MM.1S (cell line): ENCODE data around the gene LIN37.

ENCODE experiments used
- DNase-seq: peaks from one replicate; pipeline ENCODE4 v3.0.0-alpha.2; 2015
- H2AFZ ChIP-seq: fragments of 300-600 bp; sonication (generic); 2 replicates; pipeline ENCODE4 v1.6.0; 2016; ENCODE audit warnings: antibody characterized with exemption, low read length
- H3F3A ChIP-seq: fragments of 300-600 bp; sonication (generic); 2 replicates; pipeline ENCODE4 v1.6.1; 2016; ENCODE audit warnings: mild to moderate bottlenecking, antibody characterized with exemption, low read length, moderate library complexity, mixed read lengths; ENCODE audit not compliant: insufficient read depth
- H3K27ac ChIP-seq: fragments of 300-600 bp; sonication (generic); 2 replicates; pipeline ENCODE4 v1.5.1; 2016; ENCODE audit warnings: mild to moderate bottlenecking, low read length
- H3K27me3 ChIP-seq: fragments of 300-600 bp; sonication (generic); replicated peaks from 2 replicates; pipeline ENCODE4 v1.6.0; 2016; ENCODE audit warnings: low read length; ENCODE audit not compliant: insufficient read depth
- H3K36me3 ChIP-seq: fragments of 300-600 bp; sonication (generic); replicated peaks from 2 replicates; pipeline ENCODE4 v1.6.1; 2016; ENCODE audit warnings: mild to moderate bottlenecking, low read length, mixed read lengths; ENCODE audit not compliant: insufficient read depth
- H3K4me1 ChIP-seq: fragments of 300-600 bp; sonication (generic); 2 replicates; pipeline ENCODE4 v1.6.1; 2016; ENCODE audit warnings: low read length, mixed read lengths
- H3K4me2 ChIP-seq: fragments of 300-600 bp; sonication (generic); 2 replicates; pipeline ENCODE4 v1.6.0; 2016; ENCODE audit warnings: low read depth, low read length
- H3K4me3 ChIP-seq: fragments of 300-600 bp; sonication (generic); 2 replicates; pipeline ENCODE4 v1.5.1; 2016; ENCODE audit warnings: low read length, mixed read lengths
- H3K79me2 ChIP-seq: fragments of 300-600 bp; sonication (generic); 2 replicates; pipeline ENCODE4 v1.6.1; 2016; ENCODE audit warnings: mixed run types, low read length, mixed read lengths
- H3K9ac ChIP-seq: fragments of 300-600 bp; sonication (generic); 2 replicates; pipeline ENCODE4 v1.6.1; 2016; ENCODE audit warnings: low read length, mixed read lengths
- H3K9me2 ChIP-seq: fragments of 300-600 bp; sonication (generic); replicated peaks from 2 replicates; pipeline ENCODE4 v1.6.1; 2016; ENCODE audit warnings: mild to moderate bottlenecking, low read length, mixed read lengths; ENCODE audit not compliant: insufficient read depth
- H3K9me3 ChIP-seq: fragments of 300-600 bp; sonication (generic); replicated peaks from 2 replicates; pipeline ENCODE4 v1.6.1; 2016; ENCODE audit warnings: mild to moderate bottlenecking, low read length, mixed read lengths; ENCODE audit not compliant: insufficient read depth
- H4K20me1 ChIP-seq: fragments of 300-600 bp; sonication (generic); 2 replicates; pipeline ENCODE4 v1.6.1; 2016; ENCODE audit warnings: mild to moderate bottlenecking, low read length, moderate library complexity, mixed read lengths; ENCODE audit not compliant: insufficient read depth
- EZH2 ChIP-seq: fragments of 300-600 bp; sonication (generic); optimal IDR thresholded peaks from 2 replicates; pipeline ENCODE3; 2017; ENCODE audit warnings: low read depth, mild to moderate bottlenecking, antibody characterized with exemption, low read length, mixed read lengths
- EZH2phosphoT487 ChIP-seq: fragments of 300-600 bp; sonication (generic); IDR thresholded peaks from 2 replicates; pipeline ENCODE4 v1.6.1; 2018; ENCODE audit warnings: antibody characterized with exemption, low read length
- TF ChIP-seq, protein P1 (sequence below): fragments of 300-600 bp; sonication (generic); IDR thresholded peaks from 2 replicates; pipeline ENCODE4 v1.5.1; 2016; ENCODE audit warnings: antibody characterized with exemption, low read length, mixed read lengths

LIN37 gene

DNA sequence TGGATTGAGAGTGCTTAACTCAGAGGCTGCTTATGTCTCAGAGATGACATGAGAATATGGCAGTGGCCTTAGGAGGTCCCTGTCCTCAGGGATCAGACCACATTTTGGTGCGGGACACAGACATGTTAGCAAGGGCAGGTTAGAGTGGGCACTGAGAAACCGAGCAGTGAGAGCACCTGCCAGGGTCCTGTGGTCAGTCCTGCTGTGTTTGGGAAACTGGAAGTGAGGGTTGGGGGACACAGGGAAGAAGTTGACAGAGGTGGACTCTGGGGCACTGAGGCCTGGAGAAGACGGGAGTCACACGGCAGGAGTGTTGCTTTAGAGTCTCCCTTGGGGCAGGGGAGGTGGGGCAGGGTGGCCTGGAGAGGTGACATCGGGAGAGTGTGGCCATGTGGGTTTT lies 13.5 kb upstream of the LIN37 start:
- H3K9ac ChIP-seq = no peak overlapping the region
- H3K9me3 ChIP-seq = no peaks in the 10 kb centered on the region
- no peak overlapping the region for H3K27ac ChIP-seq
- H3K4me1 ChIP-seq = no peaks in the 10 kb centered on the region
- no peak overlapping the region for H2AFZ ChIP-seq
- DNase-seq = no peak
- TF ChIP-seq EZH2phosphoT487 (no peak), EZH2 (no peak)
- TF ChIP-seq, protein P1, sequence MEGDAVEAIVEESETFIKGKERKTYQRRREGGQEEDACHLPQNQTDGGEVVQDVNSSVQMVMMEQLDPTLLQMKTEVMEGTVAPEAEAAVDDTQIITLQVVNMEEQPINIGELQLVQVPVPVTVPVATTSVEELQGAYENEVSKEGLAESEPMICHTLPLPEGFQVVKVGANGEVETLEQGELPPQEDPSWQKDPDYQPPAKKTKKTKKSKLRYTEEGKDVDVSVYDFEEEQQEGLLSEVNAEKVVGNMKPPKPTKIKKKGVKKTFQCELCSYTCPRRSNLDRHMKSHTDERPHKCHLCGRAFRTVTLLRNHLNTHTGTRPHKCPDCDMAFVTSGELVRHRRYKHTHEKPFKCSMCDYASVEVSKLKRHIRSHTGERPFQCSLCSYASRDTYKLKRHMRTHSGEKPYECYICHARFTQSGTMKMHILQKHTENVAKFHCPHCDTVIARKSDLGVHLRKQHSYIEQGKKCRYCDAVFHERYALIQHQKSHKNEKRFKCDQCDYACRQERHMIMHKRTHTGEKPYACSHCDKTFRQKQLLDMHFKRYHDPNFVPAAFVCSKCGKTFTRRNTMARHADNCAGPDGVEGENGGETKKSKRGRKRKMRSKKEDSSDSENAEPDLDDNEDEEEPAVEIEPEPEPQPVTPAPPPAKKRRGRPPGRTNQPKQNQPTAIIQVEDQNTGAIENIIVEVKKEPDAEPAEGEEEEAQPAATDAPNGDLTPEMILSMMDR = no peak
- H3K27me3 ChIP-seq = no peaks in the 10 kb centered on the region
- H3F3A ChIP-seq = 0 out of 2 replicates have a peak, but pooled peaks cover 5% of the 10 kb centered on the region
- H3K4me3 ChIP-seq = no peak overlapping the region
- no peaks in the 10 kb centered on the region for H4K20me1 ChIP-seq
- H3K36me3 ChIP-seq = 0 out of 2 replicates have a peak, but pooled peaks cover 5% of the 10 kb centered on the region
- no peaks in the 10 kb centered on the region for H3K9me2 ChIP-seq
- no peak overlapping the region for H3K4me2 ChIP-seq
- no peaks in the 10 kb centered on the region for H3K79me2 ChIP-seq

DNA sequence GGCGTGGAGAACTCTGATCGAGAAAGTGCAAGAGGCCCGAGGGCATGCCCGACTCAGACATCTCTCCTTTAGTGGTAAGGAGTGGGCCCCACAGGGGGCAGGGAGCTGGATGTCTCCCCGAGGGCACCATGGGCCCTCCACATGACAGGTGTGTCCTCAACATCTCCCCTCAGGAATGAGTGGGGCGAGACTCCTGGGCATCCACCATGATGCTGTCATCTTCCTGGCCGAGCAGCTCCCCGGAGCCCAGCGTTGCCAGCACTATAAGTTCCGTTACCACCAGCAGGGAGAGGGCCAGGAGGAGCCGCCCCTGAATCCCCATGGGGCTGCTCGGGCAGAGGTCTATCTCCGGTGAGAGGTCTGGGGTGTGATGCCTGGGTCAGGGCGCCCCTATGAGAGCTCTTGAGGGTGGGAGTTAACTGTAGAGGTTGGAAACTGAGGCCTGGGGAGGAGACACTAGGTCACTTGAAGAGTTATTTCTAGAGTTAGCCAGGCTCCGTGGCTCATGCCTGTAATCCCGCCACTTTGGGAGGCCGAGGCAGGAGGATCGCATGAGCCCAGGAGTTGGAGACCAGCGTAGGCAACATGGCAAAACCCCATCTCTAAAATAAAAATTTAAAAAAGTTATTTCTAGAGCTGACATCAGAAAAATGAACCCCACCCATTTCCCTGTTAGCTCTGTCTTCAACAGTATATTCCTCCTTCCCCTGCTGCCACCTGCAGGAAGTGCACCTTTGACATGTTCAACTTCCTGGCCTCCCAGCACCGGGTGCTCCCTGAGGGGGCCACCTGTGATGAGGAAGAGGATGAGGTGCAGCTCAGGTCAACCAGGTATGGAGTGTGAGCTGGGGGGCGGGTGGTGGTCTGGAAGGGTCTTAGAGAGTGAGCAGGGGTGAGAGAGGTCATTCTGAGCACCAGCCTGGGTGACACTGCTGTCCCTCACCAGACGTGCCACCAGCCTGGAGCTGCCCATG lies 11.2 kb upstream of the LIN37 start:
- H3K4me1 ChIP-seq = 0 out of 2 replicates have a peak, but pooled peaks cover 3% of the 10 kb centered on the region
- no peak overlapping the region for H3K4me3 ChIP-seq
- no peak overlapping the region for H2AFZ ChIP-seq
- H3K9me3 ChIP-seq = no peaks in the 10 kb centered on the region
- H3K36me3 ChIP-seq = 0 out of 2 replicates have a peak, but pooled peaks cover 5% of the 10 kb centered on the region
- H3K79me2 ChIP-seq = no peaks in the 10 kb centered on the region
- no peaks in the 10 kb centered on the region for H3K27me3 ChIP-seq
- TF ChIP-seq, protein P1 = peak; percentile 16
- no peak for TF ChIP-seq EZH2phosphoT487
- TF ChIP-seq EZH2 = no peak
- no peaks in the 10 kb centered on the region for H3K9me2 ChIP-seq
- DNase-seq = no peak
- H3F3A ChIP-seq = peaks cover 19% of the 10 kb centered on the region; the same call in 1 of the 2 replicates
- no peak overlapping the region for H3K4me2 ChIP-seq
- no peak overlapping the region for H3K9ac ChIP-seq
- H3K27ac ChIP-seq = no peak overlapping the region
- no peaks in the 10 kb centered on the region for H4K20me1 ChIP-seq

DNA sequence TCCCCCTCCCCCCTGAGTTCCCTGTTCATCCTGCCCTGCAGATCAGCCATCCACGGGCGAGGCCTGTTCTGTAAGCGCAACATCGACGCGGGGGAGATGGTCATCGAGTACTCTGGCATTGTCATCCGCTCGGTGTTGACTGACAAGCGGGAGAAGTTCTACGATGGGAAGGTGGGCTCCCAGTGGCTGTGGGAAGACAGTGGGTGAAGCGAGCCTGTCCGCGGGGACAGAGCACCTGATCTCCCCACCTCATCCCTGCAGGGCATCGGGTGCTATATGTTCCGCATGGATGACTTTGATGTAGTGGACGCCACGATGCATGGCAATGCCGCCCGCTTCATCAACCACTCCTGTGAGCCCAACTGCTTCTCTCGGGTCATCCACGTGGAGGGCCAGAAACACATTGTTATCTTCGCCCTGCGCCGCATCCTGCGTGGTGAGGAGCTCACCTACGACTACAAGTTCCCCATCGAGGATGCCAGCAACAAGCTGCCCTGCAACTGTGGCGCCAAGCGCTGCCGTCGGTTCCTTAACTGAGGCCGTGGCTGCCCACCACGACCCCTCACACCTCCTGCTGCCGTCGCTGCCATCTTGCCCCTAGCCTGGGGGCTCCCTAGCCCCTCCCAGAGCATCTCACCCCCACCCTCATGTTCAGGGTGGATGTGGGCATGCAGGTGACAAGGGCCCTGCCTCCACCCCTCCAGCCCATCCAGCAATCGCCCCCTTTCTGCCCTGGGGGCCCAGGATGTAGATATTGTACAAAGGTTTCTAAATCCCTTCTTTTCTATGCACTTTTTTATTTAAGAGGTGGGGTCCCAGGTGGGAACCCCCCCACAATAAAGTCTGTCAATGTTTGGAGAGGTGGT lies 10.1 kb upstream of the LIN37 start:
- no peaks in the 10 kb centered on the region for H3K79me2 ChIP-seq
- H3K4me2 ChIP-seq = no peak overlapping the region
- H3K4me1 ChIP-seq = peaks cover 9% of the 10 kb centered on the region
- H3F3A ChIP-seq = peaks cover 24% of the 10 kb centered on the region; the same call in 1 of the 2 replicates
- H3K9me2 ChIP-seq = no peaks in the 10 kb centered on the region
- H3K27me3 ChIP-seq = no peaks in the 10 kb centered on the region
- no peaks in the 10 kb centered on the region for H3K9me3 ChIP-seq
- H2AFZ ChIP-seq = no peak overlapping the region
- no peak overlapping the region for H3K27ac ChIP-seq
- H3K9ac ChIP-seq = no peak overlapping the region
- H3K4me3 ChIP-seq = no peak overlapping the region
- TF ChIP-seq EZH2phosphoT487 = no peak
- TF ChIP-seq, protein P1 = no peak
- TF ChIP-seq EZH2 = no peak
- no peak for DNase-seq
- H3K36me3 ChIP-seq = 0 out of 2 replicates have a peak, but pooled peaks cover 5% of the 10 kb centered on the region
- H4K20me1 ChIP-seq = no peaks in the 10 kb centered on the region
